PFSK-1 (cell line): Measurements from ENCODE around the gene PRRC1.

Experiments used
- FOXP2 ChIP-seq: optimal IDR thresholded peaks from 2 replicates; pipeline ENCODE3; 2011; ENCODE audit warnings: borderline replicate concordance, control low read depth, inconsistent platforms; ENCODE audit not compliant: insufficient read depth; ENCODE audit errors: extremely low read length, extremely low read depth
- POLR2AphosphoS5 ChIP-seq: IDR thresholded peaks from 2 replicates; pipeline ENCODE4 v1.6.1; 2012; ENCODE audit warnings: low read depth, mild to moderate bottlenecking, control low read depth, low read length, moderate library complexity
- SIN3A ChIP-seq: IDR thresholded peaks from 2 replicates; pipeline ENCODE4 v1.6.1; 2012; ENCODE audit warnings: mild to moderate bottlenecking, low read length, moderate library complexity, borderline replicate concordance; ENCODE audit not compliant: insufficient read depth
- TAF1 ChIP-seq: IDR thresholded peaks from 2 replicates; pipeline ENCODE4 v1.6.1; 2012; ENCODE audit warnings: low read length, control low read depth, borderline replicate concordance; ENCODE audit not compliant: insufficient read depth
- TF ChIP-seq, protein P1 (sequence below), 2 experiments: IDR thresholded peaks; 2 replicates each; pipeline versions ENCODE4 v1.6.1 to v1.8.0; 2011 to 2012; ENCODE audit warnings: low read depth in 2 of 2, low read length in 2 of 2, control low read depth in 1 of 2, inconsistent platforms in 1 of 2, mild to moderate bottlenecking in 1 of 2, moderate library complexity in 1 of 2; ENCODE audit not compliant: insufficient read depth in 1 of 2

The PRRC1 gene

DNA sequence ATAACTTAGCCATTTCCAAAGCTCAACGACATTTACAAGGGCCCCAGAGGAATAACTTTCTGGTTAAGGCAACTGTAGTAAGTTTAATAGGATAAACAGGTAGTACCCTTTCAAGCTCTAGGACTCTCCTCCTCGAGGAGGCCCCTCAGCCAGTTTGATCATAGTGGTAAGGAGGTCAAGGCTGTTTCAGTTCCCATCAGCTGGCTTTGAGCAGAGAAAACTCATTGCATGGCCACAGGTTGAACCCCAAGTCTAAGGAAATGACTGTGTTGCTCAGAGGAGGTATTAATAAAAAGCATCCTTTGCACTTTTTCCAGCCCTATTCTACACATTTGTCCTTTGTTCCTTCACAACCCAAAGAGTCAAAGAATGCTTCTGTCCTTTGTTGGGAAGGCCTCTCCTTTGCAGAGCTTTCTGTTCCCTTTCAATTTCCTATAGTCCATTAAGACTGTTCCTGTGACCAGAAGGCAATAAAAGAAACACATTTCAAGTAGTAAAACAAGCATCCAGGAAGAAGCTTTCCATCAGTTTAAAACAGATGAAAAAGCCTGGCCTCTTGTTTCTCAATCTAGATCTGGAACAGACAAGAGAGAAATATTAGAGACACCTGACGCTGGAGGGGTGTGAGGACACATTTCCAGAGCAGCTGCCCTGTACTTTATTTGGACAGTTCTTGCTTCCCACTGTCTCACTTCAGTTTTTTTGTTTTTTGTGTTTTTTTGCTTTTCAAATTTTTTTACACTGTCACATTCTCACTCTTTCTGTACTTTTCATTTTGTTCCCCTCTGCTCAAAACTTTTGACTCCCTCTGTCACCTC lies 54.1 kb downstream of the PRRC1 start:
- TF ChIP-seq, protein P1, sequence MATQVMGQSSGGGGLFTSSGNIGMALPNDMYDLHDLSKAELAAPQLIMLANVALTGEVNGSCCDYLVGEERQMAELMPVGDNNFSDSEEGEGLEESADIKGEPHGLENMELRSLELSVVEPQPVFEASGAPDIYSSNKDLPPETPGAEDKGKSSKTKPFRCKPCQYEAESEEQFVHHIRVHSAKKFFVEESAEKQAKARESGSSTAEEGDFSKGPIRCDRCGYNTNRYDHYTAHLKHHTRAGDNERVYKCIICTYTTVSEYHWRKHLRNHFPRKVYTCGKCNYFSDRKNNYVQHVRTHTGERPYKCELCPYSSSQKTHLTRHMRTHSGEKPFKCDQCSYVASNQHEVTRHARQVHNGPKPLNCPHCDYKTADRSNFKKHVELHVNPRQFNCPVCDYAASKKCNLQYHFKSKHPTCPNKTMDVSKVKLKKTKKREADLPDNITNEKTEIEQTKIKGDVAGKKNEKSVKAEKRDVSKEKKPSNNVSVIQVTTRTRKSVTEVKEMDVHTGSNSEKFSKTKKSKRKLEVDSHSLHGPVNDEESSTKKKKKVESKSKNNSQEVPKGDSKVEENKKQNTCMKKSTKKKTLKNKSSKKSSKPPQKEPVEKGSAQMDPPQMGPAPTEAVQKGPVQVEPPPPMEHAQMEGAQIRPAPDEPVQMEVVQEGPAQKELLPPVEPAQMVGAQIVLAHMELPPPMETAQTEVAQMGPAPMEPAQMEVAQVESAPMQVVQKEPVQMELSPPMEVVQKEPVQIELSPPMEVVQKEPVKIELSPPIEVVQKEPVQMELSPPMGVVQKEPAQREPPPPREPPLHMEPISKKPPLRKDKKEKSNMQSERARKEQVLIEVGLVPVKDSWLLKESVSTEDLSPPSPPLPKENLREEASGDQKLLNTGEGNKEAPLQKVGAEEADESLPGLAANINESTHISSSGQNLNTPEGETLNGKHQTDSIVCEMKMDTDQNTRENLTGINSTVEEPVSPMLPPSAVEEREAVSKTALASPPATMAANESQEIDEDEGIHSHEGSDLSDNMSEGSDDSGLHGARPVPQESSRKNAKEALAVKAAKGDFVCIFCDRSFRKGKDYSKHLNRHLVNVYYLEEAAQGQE (IDR thresholded peaks at IDR 0.05; ENCODE audit: insufficient read depth in 1 of 2, low read depth in 2 of 2, low read length in 2 of 2), result no peak
- no peak for TF ChIP-seq FOXP2

DNA sequence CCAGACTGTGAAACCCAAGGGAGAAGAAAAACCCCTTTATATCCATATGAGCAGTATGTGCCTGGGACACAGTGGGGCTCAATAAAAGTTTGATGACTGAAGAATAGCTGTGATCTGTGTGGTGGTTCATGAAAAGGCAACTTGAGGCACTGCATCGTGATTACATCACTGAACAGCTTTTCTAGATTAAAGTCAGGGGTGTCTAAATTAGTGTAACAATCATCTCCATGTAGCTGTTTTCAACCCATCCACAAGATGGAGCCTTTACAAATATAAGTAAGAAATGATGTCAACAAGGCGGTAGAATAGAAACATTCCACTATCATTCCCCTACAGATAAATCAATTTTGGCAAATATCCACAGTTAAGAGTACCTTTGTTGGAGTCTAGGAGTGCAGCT lies 55.5 kb downstream of the PRRC1 start:
- TF ChIP-seq TAF1, result no peak

DNA sequence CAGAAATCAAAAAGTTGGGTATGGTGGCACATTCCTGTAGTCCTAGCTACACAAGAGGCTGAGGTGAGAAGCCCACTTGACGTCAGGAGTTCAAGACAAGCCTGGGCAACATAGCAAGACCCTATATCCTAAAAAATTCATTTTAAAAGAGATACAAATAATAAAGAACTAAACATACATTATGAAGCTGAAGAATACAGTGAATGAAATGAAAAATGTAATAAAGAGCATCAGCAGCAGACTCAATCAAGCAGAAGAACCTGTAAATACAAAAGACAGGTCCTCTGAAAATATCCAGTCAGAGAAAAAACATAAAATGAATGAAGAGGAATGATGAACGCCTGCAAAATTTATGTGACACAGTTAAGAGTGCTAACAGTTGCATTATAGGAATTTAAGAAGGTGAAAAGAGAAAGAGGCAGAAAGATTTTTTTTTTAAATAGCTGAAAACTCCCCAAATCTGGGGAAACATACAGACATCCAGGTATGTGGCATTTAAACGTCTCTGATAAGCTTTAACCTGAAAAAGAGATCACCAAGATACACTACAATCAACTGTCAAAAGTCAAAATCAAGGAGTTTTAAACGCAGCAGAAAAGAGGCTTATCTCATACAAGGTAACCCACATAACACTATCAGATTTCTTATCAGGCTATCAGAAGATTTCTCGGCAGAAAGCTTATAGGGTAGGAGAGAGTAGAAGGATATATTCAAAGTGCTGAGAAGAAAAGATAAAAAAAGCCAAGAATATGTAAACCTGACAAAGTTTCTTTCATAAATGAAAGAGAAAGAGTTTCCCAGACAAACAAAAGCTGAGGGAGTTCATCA lies 57.6 kb downstream of the PRRC1 start:
- no peak for TF ChIP-seq FOXP2
- TF ChIP-seq, protein P1 (IDR thresholded peaks at IDR 0.05; ENCODE audit: insufficient read depth in 1 of 2, low read depth in 2 of 2, low read length in 2 of 2), result no peak
- TF ChIP-seq TAF1, result no peak
- TF ChIP-seq SIN3A, result no peak
- TF ChIP-seq POLR2AphosphoS5, result no peak

DNA sequence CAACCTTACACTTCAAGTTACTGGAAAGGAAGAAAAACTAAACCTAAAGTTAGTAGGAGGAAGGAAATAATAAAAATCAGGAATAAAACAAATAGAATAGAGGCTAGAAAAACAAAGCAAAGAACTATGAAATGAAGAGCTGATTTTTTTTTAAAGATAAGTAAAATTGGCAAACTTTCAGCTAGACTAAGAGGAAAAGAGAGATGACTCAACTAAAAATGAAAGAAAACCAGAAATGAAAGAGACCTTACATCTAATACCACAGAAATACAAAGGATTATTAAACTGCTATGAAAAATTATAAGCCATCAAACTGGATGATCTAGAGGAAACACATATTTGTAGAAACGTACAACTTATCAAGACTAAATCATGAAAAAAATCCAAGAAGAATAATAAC lies 60.0 kb downstream of the PRRC1 start:
- TF ChIP-seq, protein P1 (IDR thresholded peaks at IDR 0.05; ENCODE audit: insufficient read depth in 1 of 2, low read depth in 2 of 2, low read length in 2 of 2), result no peak
- TF ChIP-seq POLR2AphosphoS5 (no peak), FOXP2 (no peak), TAF1 (no peak), SIN3A (no peak)

DNA sequence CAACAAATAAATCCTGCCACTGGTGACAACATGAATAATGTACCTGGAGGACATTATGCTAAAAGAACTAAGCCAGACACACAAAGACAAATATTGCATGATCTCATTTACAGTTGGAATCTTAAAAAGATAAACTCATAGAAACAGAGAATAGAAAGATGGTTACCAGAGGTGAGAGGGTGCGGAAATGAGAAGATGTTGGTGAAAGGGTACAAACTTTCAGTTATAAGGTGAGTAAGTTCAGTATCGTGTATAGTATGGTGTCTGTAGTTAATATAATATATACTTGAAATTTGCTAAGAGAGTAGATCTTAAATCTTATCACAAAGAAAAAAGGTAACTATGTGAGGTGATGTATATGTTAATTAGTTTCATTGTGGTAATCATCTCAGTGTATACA lies 63.3 kb downstream of the PRRC1 start:
- TF ChIP-seq TAF1 (no peak), SIN3A (no peak), POLR2AphosphoS5 (no peak), FOXP2 (no peak)
- TF ChIP-seq, protein P1 (IDR thresholded peaks at IDR 0.05; ENCODE audit: insufficient read depth in 1 of 2, low read depth in 2 of 2, low read length in 2 of 2), result no peak
